Amniotic epithelial cell (primary cell): ENCODE data around the gene OR2L8.

Source experiments
- DNase-seq: peaks from one replicate; pipeline ENCODE4 v3.0.0-alpha.2; 2010; ENCODE audit warnings: low read depth

Gene OR2L8, protein sequence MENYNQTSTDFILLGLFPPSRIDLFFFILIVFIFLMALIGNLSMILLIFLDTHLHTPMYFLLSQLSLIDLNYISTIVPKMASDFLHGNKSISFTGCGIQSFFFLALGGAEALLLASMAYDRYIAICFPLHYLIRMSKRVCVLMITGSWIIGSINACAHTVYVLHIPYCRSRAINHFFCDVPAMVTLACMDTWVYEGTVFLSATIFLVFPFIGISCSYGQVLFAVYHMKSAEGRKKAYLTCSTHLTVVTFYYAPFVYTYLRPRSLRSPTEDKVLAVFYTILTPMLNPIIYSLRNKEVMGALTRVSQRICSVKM

DNA sequence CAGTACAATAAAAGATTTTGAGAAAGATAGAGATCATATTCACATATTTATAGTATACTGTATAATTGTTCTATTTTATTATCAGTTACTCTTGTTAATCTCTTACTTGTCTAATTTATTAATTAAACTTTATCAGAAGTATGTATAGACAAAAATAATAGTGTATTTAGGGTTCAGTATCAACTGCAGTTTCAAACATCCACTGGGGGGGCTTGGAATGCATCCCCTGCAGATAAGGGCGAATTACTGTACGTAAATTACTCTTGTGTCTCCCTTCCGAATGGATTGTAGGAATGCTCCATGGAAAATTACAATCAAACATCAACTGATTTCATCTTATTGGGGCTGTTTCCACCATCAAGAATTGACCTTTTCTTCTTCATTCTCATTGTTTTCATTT is at the start of gene OR2L8:
TSS of gene OR2L8 (plus strand) at position 301 of the 400 bp plus-strand sequence. CDS start at position 301, 0 bp downstream.
- no peak for DNase-seq

DNA sequence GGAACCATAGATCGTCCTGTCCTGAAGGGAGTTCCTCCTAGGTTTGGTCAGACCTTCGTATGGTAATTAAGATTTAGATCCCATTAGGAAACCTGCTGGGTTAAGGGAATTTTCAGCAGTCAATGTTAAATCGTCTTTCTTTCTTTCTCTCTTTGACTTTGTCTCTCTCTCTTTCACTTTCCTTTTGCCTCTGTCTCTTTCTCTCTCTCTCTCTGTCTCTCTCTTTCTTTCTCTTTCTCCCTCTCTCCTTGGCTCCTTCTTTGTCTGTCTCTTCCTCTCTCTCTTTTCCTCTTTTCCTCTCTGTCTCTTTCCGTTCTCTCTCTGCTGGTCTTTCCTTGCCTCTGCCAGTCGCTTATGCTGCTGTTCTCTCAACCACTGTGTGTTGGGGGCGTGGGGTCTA is 44.5 kb upstream of the OR2L8 start:
- DNase-seq: no peak

DNA sequence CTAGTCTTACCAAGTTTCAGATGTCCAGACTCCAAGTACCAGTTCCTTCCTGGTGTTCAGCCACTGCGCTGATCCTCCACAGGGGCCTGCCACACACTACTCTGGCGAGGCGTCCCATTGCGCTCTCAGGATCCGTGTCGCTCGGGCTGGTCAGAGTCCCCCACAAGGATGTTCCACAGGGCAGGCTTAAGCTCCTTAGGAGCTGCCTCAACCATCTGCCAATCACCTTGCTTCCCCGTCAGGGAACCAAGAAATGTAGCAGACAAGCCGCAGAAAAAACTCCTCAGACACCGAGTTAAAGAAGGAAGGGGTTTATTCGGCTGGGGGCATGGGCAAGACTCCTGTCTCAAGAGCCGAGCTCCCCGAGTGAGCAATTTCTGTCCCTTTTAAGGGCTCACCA is 43.5 kb upstream of the OR2L8 start:
- no peak for DNase-seq

DNA sequence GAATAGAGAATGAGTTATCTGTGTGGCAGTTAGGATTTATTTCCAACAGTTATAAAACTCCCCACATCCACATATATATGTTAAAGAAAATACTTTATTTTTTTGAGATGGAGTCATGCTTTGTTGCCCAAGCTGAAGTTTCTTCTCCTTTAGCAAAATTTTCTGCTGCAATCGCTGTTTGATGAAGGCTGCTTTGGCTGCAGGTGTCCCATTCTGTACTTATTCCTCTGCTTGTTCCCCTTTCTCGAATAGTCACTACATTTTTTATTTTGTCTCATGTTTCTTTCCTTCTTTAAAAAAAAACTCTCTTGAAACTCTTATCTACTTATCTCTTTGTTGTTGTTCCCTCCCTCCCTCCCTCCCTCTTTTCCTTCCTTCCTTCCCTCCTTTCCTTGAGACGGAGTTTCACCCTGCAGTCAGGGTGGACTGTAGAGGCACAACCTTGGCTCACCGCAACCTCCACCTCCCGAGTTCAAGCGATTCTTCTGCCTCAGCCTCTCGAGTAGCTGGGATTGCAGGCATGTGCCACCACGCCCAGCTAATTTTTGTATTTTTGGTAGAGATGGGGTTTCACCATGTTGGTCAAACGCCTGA is 42.7 kb upstream of the OR2L8 start:
- DNase-seq: no peak

DNA sequence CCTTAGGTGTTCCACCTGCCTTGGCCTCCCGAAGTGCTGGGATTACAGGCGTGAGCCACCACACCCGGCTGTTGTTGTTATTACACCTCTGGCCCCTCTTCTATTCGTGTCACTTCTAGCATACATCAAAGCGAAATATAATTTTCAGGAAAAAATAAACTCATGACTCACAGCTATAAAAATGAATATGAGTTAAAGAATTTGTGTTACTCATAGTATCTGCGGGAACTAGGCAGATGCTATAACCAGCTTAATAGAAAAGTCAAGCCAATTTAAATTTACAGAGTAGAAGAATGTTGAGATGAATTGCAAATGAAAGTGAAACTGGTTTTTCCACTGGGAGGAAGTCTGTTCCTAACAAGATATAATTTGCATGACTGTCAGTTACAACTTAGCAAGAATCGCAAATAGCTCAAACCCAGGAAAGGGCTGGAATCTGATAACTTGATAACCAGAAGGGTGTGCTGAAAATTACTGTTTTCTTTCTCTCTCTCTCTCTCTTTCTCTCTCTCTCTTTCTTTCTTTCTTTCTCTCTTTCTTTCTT is 42.1 kb upstream of the OR2L8 start:
- peak; percentile 9 for DNase-seq

DNA sequence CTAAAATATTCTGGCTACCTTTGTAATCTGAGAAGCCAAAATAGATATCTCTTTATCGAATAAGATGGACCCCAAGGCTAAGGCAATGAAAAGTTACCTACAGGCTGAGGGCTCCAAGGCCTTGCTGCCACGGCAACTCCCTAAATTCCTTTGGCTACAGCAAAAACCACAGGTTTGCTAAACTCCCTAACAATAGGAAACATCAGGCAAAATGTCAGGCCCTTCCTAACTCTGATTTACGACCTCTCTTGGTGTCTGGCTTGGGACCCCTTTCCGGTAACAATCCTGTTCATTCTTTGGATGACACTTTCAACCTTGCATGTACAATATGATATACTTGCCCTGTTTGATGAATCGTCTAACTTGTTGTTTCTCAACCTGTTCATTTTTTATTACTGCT is 39.9 kb upstream of the OR2L8 start:
- DNase-seq: no peak

DNA sequence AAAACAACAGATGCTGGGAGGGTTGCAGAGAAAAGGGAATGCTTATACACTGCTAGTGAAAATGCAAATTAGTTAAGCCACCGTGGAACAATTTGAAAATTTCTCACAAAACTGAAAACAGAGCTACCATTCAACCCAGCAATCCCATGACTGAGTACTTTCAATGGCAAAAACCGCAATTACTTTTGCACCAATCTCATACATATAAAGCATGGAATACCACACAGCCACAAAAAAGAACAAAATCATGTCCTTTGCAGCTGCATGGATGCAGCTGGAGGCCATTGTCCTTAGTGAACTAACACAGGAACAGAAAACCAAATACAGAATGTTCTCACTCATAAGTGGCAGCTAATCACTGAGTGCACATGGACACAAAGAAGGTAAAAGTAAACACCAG is 34.9 kb upstream of the OR2L8 start:
- no peak for DNase-seq

DNA sequence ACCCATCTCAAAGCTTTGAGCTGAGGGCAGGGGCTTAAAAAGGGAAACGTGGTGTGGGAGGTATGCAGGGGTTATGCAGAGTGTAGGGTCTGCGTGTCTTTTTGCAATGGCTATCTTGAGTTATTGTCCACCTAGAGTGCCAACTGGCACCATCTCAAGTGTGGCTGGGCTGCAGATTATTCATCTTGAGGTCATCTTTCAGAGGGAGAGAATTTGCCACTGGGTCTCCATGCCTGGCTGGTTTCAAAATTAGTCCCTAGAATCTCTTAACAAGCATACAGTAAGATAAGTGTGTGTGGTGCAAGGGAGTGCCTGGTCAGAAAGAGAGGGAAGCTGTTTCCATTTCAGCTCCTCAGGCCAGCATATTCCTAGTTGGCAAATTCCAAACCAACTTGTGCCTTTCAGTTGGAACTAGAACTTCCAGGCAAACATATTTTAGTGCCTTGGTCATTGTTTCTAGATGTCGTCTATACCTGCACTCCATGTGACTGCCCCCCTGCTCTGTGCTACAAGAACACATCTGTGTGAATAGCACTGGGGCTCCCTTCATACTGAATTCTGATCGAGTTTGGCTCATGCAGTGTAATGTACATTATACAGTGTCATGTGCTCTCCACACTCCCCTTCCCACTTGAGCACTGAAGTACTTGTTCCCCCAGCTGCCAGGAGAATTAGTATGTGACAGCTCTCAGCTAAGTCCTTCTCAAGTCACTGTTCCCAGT is 33.6 kb upstream of the OR2L8 start:
- no peak for DNase-seq

DNA sequence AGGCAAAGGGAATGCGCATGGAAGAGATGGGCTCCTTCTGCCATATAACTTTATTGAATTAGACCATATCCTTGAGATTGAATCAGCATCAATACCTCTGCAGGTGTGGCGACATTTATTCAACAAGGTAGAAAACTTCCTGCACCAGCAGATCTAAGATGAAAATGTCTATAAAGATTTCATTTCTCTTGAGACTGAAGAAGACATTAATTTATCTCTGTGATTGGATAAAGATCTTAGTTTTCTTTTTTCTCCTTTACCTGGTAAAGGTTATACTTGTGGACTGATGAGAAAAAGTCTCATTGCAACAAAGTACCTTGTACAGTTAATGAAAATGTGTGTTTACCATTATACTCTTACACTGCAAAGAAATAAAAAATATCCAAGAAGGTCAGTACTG is 28.7 kb upstream of the OR2L8 start, which contains the start of gene OR2T8:
TSS of gene OR2T8 (plus strand) at position 301 of the 400 bp plus-strand sequence. CDS start 766 bp downstream, outside the sequence.
- no peak for DNase-seq

DNA sequence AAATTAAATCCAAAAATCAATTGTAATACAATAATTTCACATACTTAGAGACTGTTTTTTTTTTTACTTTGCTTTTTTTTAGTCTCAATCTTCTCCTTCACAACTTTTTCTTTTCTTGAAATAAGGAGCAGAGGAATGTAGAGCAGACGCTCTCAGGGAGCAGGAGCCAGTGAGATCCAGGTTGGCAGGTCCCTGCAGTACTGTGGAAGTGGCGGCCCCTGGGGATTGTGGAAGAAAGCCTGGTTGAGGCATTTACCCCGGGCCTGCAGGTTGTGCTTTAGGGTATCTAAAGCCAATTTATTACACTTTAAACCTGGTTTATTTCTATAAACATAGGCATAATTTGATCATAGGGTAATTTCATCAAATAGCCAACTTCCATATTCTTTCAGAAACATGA is 24.7 kb upstream of the OR2L8 start:
- no peak for DNase-seq

DNA sequence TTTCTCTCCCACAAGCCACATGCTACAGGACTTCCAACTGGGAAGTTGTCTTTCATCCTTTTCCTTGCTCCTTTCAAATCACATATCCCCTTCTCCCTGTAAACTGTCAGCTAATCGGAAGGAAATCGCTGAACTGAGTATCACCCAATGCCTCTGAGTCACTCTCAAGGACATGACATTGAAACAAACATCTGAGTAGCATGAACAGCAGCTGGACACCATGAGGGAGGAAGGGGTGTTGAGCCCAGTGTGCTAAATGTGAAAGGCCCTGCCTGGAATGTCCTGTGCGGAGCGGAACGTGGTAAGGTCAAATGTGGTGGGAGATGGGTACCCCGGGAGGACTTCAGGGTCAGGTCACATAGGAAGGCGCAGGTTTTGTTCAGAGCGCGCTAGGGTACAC is 23.8 kb upstream of the OR2L8 start, which contains the start of gene OR2AJ1:
TSS of gene OR2AJ1 (plus strand) at position 22 of the 400 bp plus-strand sequence. CDS start 8,880 bp downstream, outside the sequence.
- no peak for DNase-seq

DNA sequence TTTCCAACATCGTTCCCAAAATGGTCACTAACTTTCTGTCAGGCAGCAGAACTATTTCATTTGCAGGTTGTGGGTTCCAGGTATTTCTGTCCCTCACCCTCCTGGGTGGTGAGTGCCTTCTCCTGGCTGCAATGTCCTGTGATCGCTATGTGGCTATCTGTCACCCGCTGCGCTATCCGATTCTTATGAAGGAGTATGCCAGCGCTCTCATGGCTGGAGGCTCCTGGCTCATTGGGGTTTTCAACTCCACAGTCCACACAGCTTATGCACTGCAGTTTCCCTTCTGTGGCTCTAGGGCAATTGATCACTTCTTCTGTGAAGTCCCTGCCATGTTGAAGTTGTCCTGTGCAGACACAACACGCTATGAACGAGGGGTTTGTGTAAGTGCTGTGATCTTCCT is 14.7 kb upstream of the OR2L8 start:
- no peak for DNase-seq

DNA sequence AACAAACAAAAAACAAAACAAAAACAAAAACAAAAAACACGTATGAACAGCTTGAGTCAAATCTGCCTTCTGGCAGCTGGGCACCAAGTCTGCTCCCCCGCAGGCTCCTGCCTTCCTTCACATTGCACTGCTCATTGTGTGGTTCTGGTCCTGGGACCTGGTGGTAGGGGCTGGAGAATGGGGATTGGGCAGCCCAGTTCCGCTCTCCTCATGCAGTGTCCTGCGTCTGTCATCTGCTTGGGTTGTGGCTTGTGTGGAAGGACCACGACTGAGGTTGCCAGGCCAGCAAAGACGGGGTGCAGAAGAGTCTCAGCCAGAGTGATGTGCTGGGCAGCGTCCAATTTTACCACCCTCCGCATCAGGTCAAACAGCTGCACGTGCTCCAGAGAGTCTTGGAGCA is 12.9 kb upstream of the OR2L8 start:
- no peak for DNase-seq

DNA sequence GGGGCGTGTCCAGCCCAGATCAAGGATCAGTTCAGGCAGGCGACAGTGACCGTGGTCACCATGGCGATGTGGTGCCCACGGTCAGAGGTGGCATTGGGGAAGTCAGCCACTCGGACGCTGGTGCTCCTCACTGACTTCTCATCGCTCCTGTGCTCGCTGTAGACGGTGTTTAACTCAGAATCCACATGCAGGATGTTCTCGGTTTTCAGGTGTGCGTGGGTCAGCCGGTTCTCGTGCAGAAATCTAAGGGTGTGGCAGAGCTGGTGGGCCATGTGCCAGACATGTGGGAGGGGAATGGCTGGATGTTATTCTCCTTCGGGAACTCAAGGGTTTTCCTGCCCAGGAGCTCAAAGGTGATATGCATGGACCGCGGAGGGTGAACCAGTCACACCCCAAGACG is 12.2 kb upstream of the OR2L8 start:
- DNase-seq: no peak

DNA sequence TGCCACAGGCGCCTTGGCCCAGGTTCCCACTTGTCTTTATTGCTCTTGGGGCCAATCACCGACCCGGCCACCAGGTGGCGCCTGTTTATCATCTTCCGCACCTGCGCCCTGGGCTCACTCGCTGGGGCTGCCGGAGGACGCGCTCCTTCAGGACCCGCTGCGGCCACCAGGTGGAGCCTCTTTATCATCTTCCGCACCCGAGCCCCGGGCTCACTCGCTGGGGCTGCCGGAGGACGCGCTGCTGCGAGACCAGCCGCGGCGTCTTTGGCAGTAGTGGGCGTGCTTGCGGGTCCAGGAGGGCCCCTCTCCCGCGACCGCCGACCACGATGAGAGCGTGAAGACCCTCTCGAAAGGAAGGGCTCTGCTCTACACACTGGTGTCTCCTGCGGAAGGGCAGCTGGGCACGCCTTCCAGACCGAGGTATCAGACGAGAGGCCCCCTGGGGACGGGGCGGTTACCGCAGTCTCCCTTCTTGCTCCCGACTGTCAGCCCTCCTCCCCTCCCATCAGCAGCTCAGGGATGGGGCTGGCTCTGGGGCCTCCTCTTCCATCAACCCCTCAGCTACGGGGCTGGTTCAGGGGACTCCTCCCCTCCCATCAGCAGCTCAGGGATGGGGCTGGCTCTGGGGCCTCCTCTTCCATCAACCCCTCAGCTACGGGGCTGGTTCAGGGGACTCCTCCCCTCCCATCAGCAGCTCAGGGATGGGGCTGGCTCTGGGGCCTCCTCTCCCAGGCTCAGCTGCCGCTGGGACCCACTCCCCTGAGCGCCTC is 11.5 kb upstream of the OR2L8 start:
- DNase-seq: peak; percentile 9

DNA sequence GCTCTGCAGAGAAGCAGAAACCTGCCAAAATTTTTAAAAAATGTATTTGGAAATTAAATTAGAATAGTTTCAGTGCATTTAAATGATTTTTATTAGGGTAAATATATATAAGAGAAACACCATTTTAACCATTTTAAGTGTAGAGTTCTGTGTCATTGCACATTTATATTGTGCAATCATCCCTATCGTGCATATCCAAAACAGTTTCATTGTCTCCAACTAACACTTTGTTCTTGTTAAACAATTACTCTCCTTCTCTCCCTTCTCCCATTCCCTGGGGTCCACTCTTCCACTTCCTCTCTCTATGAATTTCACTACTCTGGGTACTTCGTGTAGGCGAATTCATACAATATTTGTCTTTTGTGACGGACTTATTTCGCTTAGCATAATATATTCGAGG is 6.0 kb upstream of the OR2L8 start:
- no peak for DNase-seq

DNA sequence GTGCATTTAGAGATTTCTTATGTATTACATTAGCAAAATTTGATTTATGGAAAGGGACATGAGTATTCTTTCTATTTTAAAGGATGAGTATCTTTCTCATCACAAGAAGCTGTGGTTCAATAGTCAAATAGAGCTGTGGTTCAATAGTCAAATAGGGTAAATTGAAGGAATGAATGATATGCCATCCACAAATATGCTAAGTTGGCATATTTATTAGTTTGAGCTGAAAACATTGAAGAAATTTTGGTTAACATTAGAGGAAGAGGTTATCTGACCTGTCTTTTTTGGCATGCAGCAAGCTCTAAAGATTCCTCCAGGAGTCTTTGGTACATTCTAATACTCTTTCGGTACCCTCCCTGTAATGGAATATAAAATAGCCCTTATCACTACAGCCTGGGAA is 4.8 kb downstream of the OR2L8 start:
- no peak for DNase-seq

DNA sequence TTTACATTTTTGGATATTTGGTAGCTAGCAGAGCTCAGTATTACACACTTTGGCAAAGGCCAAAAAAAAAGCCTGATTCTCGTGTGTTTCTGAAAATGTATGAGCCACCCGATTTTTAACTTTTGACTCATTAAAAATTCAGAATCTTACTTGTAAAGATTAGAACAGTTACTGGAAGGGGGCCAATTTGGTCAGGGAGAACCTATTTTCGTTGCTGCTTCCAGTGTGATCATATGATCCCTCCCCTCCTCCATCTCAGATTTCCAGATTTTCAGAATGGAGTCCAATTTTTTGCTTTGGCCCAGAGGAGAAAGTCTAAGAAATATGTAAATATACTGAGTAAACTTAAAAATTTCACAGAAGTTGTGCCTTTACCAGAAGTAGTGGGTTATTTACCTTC is 13.1 kb downstream of the OR2L8 start:
- no peak for DNase-seq

DNA sequence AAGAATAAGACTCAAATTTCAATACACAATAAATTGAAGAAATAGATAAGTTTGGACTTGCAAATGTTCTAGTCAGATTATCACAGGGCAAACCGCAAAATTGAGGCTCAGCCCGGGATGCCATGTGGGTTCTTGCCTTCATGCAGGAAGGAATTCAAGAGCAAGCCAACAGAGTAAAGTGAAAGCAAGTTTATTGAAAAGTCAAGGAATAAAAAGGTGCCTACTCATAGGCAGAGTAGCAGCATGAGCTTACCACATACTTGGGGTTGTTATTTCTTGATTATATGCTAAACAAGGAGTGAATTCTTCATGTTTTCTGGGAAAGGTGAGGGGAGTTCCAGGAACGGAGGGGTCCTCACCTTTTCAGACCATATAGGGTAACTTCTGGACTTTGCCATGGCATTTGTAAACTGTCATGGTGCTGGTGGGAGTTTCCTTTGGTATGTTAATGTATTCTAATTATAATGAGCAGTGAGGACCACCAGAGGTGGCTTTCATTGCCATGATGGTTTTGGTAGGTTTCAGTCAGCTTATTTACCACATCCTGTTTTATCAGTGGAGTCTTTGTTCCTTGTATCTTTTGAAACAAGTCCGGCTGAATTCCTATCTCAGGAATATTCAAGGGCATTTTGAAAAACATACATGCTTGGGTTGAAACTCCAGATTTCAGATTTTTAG is 14.4 kb downstream of the OR2L8 start:
- DNase-seq: no peak

DNA sequence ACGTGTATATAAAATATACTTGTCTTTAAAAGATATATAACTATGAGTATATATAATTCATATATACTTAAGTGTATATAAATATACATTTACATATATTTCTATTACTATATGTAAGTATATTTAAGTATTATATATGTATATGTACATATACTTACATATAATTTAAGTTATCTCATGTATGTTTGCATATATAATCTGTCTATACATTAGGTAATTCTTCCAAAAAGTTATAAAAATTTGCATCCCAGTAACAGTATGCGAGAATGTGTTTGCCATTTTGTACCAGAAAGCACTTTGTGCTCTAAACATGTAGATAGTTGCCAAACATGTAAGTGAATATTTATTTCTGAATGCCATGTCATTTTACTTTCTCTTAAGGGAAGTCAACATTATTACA is 16.3 kb downstream of the OR2L8 start, which contains the start of gene OR2AK2:
TSS of gene OR2AK2 (plus strand) at position 301 of the 400 bp plus-strand sequence. CDS start 144 bp downstream, outside the sequence.
- DNase-seq: no peak

DNA sequence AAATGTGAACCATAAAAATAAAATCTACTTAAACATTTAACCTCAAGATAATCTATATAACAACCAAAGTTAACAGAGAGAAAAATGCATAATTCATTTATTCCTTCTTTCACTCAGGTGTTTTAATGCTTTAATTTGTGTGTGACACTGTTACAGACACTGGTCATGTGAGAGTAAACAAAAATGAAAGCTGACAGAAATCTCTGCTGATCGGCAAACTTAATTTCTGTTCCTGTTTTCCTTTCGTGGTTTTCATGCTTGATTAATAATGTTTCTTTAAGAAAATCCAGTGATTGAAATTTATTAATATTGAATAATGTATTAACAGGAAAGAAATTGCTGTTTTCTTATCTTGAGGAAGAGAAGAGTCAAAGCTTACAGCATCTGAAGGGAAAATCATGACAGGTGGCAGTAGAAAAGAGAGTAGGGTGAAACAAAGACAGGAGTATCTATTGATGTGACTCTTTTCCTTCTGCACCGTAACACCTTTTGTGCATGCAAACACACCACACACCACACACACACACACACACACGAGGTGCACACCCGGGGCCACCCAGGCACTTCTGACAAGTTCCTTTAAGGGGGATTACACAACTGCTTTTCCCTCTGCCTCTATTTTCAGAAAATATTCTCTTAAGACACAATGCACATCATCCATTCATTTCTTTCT is 18.0 kb downstream of the OR2L8 start:
- no peak for DNase-seq
